Eye (tissue), 1 donor: Measurements from ENCODE around the gene PRKAR1B.

Experiments used
- DNase-seq: peaks from one replicate; pipeline ENCODE4 v3.0.0-alpha.2; 2015

Gene PRKAR1B

DNA sequence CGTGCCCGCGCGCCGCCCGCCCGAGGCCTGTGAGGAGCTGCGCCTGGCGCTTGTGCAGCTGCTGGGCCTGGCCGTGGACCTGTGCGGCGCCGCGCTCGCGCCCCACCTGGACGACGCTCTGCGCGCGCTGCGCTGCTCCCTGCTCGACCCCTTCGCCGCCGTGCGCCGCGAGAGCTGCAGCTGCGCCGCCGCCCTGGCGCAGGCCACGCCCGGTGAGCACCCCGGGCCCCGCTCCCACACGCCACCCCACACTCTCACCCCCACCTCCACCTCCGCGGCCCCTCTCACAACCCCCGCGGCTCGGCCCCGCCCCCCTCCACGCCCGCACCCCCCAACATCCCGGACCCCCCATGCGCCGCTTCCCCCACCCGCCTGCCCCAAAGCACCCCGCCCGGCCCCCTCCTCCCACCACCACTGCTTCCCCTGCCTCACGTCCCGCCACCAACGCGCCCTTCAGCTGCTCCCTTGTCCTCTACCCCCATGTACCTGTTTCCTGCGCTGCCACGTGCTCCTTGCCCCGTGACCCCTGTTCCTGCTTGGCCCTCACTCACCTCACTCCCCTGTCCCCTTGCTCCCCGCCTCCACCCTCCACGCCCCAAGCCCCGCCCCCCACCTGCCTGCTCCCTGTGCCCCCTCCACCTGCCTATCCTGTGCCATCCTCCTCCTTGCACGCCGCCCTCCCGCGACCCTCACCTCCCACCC is at the start of gene PRKAR1B:
Gene PRKAR1B (minus strand): TSS at position 178 of the 702 bp plus-strand sequence. CDS start 15,776 bp downstream, outside the sequence.
- no peak for DNase-seq

DNA sequence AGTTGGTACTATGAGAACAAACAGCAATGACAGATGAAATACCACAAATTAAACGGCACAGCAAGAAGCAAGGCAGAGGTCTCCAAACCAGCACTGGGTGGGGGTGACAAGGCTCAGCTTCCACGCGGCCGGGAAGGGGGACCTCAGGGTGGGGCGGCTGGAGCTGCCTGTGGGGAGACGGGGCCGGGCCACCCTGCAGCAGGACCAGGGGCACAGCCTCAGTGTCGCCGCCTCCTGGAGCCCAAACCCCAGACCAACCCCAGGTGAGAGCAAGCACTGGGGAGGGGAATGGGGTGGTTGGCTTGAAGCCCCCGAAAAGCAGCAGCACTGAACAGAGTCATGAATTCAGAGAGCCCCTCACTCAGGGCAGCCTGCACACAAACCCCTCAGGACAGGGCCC is 49.3 kb upstream of the PRKAR1B start:
- no peak for DNase-seq

DNA sequence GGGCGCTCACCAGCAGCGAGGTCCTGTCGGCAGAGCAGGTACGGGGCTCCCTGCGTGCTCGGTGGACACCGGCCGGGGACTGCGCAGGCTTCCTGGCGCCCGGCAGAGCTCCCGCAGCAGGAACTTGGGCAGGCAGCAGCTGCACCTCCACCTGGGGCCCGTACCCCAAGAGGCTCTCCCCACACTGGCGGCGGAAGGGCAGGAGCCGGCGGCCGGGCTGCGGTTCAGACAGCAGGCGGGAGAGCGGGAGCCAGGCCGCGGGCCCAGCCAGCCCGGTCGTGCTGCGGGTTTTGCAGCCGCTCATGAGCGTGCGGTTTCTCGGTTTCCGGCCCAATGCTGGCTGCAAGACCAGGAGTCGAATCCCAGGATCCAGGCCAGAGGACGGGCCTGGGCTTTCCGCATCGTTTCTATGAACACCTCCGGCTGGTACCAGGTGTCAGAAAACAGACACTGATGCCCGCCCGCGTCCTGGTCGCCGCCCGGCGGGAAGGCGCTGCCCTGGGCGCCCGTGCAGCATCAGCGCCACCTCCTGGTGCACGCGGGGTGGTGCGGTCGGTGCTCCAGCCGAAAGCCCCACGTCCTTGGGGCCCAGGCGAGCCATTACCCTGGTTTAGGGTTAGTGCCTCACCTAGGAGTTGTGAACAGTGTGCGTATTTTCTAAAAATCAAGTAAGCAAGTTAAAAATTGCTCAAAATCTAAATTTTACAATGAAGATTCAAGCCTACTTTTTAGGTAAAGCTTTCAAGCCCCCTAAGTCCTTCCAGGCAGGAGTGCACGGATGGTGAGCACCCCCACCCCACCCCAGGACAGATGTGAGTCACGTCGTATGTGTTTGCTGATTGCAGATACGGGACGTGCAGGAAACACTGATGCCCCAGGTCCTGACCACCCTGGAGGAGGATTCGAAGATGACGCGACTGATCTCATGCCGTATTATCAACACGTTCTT is 47.4 kb upstream of the PRKAR1B start:
- DNase-seq: peak; percentile 79

GRCh38 chr7:773622-773915 is 46.5 kb upstream of the PRKAR1B start:
- no peak for DNase-seq

DNA sequence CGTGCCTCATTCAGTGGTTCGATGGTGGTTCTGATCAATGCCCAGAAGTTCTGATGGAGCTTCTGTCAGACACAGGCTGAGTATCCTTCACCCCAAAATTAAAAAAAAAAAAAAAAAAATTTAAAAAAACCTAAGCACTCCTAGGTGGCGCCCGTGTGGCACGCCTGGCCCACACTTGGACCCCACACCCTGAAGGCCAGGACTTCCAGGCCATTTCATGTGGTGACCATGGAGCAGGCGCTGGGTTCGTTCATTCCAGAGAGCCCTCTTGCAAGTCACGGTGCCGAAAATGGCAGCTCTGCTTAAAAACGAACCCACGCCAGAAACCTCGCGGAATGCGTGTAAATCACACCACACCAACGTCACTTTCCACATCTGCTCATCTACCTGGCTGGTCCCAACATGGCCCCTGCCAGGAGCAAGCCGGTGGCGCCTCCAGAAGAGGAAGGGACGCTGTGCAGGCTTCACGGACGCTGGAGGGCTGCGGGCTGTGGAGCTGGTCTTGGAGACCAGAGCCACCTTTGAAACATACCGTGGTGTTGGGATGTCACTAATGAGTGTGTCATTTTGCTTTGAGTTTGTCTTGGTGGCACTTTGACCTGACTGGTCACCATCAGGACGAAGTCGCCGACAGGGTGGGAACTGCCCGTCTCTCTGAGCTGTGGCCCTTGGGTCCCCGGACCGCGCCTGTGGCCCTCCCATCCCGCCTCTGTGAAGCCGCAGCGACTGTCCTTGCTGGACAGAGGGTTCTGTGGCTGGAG is 46.0 kb upstream of the PRKAR1B start:
- no peak for DNase-seq

- DNase-seq: no peak
These were observed 45.3 kb upstream of the PRKAR1B start for GRCh38 chr7:772392-772791.

DNA sequence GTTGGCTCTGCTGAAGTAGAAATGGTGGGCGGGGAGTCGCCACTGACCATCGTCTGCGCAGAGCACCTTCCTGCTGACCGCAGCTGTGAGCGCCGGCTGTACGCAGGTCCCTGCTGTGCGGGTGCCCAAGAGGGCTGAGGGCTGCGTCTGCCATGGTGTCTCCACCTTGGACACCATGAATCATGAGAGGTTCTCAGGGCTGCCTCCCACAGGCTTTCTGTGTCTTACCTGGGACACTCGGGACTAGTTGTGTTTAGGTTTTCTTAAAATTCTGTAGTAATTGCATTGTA is 44.9 kb upstream of the PRKAR1B start:
- DNase-seq: no peak

DNA sequence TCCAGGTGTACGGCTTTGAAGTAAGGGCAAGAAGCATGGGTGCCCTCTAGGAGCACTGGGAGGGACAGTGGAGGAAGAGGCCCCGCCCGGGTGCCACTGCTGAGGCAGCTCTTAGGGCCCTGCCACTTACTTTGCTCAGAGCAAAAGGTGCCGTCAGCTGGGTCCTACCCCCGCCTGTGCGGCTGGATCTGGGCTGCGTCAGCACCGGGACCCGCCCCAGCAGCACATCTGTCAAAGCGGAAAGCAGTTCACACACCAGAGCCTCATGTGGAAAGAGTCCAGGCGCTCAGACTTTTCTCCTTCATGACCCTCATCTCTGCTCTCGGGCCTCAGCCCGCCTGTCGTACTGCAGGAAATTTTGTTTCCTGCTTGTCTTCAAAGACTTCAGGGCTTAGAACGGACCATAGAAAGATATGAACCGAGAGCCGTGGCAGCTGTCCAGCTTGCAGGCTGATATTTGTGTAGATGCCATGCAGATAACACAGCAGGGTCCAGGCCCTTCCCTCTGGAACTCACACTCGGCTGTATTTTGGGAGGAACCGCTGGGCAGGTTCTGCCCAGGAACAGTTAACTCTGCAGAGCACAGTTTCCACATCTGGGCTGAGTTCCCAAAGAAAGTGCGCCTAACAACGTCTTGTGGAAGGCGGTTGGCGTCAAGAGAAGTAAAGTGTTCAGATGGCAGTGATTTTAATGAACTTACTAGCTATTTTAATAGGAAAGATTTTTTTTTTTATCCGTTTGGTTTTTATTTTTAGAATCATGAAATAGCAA is 44.3 kb upstream of the PRKAR1B start:
- no peak for DNase-seq

- no peak for DNase-seq
These were observed 43.7 kb upstream of the PRKAR1B start for GRCh38 chr7:770741-771166.

GRCh38 chr7:770336-770735 is 43.3 kb upstream of the PRKAR1B start:
- DNase-seq: no peak

DNA sequence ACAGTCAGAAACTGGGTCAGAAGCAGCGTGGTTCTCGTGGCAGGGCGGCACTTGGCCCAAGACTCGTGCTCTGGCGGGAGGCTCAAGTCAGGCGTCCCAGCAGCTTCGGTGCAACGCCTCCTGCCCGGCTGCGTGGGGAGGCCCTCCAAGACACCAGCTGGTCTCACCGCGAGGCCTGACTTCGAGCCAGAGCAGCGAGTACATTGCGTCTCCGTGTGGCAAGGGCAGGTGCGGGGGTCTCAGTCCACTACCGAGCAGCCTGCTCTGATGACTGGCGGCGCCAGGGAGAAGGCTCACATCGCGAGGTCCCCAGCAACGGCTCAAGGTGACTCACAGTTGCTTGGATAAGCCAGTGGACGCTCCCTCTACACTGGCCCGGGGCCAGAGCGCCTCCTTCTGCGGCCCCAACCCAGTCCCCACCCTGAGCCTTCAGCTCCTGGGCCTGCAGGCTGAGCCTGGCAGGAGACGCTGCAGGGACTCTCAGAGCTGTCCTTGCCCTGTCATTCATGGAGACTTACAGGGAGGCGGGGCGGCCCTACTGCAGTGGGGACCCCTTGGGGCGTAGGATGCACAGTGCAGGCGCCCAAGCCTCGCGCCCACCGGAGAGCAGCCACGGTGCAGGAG is 41.9 kb upstream of the PRKAR1B start:
- DNase-seq: no peak

- DNase-seq: no peak
These were observed 41.1 kb upstream of the PRKAR1B start for GRCh38 chr7:767941-768731.

DNA sequence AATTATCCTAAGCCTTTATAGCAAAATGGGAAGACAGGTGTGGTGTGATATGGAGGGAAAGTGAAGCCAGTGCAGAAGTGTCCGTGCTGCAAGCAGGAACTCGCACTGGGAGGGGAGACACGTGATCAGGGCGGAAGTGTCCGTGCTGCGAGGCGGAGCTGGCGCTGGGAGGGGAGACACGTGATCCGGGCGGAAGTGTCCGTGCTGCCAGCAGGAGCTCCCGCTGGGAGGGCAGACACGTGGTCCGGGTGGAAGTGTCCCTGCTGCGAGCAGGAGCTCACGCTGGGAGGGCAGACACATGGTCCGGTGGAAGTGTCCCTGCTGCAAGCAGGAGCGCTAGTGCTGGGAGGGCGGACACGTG is 40.5 kb upstream of the PRKAR1B start:
- no peak for DNase-seq

DNA sequence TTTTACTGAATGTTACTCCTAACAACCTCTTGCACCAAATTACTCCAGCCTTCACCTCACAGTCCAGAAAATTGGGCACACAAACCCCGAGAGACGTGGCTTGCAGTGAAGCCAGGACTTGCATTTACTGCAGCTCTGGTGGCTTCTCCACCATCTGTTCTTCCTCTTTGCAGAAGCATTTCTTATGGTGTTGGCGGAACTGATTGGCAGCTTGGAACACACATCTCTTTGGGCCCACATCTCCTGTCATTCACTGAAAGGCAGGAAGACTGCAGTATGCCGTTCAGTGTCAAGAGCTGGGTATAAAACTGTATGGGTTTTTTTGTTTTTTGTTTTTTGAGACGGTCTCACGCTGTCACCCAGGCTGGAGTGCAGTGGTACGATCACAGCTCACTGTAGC is 38.3 kb upstream of the PRKAR1B start:
- DNase-seq: no peak

GRCh38 chr7:763762-764161 is 36.7 kb upstream of the PRKAR1B start:
- DNase-seq: no peak

GRCh38 chr7:762885-763284 is 35.8 kb upstream of the PRKAR1B start:
- DNase-seq: no peak

- DNase-seq: no peak
These were observed 34.5 kb upstream of the PRKAR1B start for GRCh38 chr7:761631-762030.

DNA sequence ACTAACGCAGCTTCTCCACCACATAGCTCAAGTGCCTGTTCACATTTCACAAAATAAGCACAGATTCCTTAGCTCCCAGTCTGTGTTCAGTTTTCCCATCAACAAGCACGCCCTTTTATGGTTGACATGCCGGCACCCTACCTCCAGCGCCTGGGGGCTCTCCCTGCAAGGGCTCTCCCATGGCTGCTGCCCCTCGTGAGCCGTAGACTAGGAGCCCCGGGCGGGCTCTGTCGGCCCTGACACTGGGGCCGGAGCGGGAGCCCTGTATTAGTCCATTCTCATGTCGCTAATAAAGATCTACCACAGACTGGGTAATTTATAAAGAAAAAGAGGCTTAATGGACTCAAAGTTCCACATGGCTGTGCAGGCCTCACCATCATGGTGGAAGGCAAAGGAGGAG is 34.0 kb upstream of the PRKAR1B start:
- no peak for DNase-seq

DNA sequence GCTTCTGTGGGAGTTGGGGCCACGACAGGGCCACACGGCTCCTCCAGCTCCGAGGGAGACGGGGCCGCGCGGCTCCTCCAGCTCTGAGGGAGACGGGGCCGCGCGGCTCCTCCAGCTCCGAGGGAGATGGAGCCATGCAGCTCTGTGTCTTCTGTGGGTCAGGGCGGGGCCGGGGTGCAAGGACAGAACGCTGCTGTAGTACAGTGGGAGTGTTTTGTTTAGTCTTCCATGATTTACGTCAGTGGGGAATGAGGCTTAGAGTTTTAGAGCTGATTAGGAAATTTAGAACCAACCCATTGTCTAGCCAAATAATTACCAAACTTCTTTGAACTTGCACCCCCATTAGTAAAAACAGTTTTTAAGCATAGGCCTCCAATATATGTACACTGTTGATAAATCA is 32.9 kb upstream of the PRKAR1B start:
- DNase-seq: no peak

GRCh38 chr7:759569-759968 is 32.5 kb upstream of the PRKAR1B start:
- no peak for DNase-seq

DNA sequence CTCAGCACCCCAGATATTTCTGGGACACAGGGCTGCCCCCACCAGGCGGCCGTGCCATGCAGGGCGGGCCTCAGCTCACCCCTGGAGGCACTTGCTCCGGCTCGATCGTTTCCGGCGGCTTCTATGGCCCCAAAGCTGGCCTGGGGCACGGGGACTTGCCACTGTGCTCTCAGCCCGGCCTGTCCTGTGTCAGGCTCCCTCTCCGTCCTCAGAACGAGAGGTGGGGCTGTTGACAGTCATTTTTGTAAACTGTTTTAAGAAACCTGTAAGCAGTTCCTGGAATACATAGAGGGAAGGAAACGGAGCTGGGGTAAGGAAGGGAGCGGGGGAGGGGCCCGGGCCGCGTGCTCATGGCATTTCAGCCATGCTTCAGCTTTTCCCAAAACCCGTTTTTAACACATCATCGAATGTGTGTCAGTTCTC is 30.7 kb upstream of the PRKAR1B start:
- no peak for DNase-seq
